GM13976 (cell line): Measurements from ENCODE around the gene PYDC2.

Experiments
- DNase-seq: peaks from one replicate; pipeline ENCODE4 v3.0.0; 2012; ENCODE audit warnings: low spot score
- CTCF ChIP-seq: IDR thresholded peaks from 2 replicates; pipeline ENCODE4 v1.5.1; 2012; ENCODE audit warnings: borderline replicate concordance, mild to moderate bottlenecking; ENCODE audit not compliant: insufficient read depth; ENCODE audit errors: extremely low read depth, missing control alignments, control extremely low read depth
- in situ Hi-C: fragments of 300-500 bp; cut with MboI; formaldehyde crosslinking; loops from one replicate; pipeline ENCODE4 v1.12.0; 2022; ENCODE audit warnings: low sequenced_read_pairs, mixed read lengths, inconsistent platforms; ENCODE audit not compliant: unreplicated experiment

The PYDC2 gene

GRCh38 chr3:191432162-191432561 is 28.8 kb upstream of the PYDC2 start:
- in situ Hi-C loops, result no loop called here
- DNase-seq, result no peak
- no peak for TF ChIP-seq CTCF

GRCh38 chr3:191434024-191434423 is 26.9 kb upstream of the PYDC2 start:
- in situ Hi-C loops, result no loop called here

GRCh38 chr3:191435981-191436380 is 25.0 kb upstream of the PYDC2 start:
- in situ Hi-C loops, result no loop called here
- no peak for DNase-seq
- no peak for TF ChIP-seq CTCF

More at GRCh38 chr3:191434024-191434423, 26.9 kb upstream of the PYDC2 start:
- no peak for TF ChIP-seq CTCF
- no peak for DNase-seq

- in situ Hi-C loops, result no loop called here
- no peak for TF ChIP-seq CTCF
- DNase-seq, result no peak
Observed at GRCh38 chr3:191438150-191438814, 22.7 kb upstream of the PYDC2 start.

- no peak for DNase-seq
- no peak for TF ChIP-seq CTCF
- in situ Hi-C loops, result no loop called here
Observed at GRCh38 chr3:191440532-191440931, 20.4 kb upstream of the PYDC2 start.

GRCh38 chr3:191441687-191442086 is 19.3 kb upstream of the PYDC2 start:
- no peak for TF ChIP-seq CTCF
- no peak for DNase-seq
- in situ Hi-C loops, result no loop called here
